Measurements from ENCODE around the gene TPPP.
A peak's percentile ranks its signal among the peaks of the same experiment; 100 is the strongest.

TPPP gene

GRCh38 chr5:618450-618849 lies 74.7 kb downstream of the TPPP start:
- H3K4me3 ChIP-seq (ENCODE audit: low read length), result no peak overlapping the region
- DNase-seq (ENCODE audit: low read depth), result no peak
- TF ChIP-seq CTCF (conservative IDR thresholded peaks at IDR 0.05; ENCODE audit: low read depth, low read length), result no peak

- no peak for TF ChIP-seq CTCF (conservative IDR thresholded peaks at IDR 0.05; ENCODE audit: low read depth, low read length)
- DNase-seq (ENCODE audit: low read depth), result no peak
- H3K4me3 ChIP-seq (ENCODE audit: low read length), result no peak overlapping the region
Observed at GRCh38 chr5:617896-618295, 75.3 kb downstream of the TPPP start.

- peak; percentile 25 for TF ChIP-seq CTCF (conservative IDR thresholded peaks at IDR 0.05; ENCODE audit: low read depth, low read length)
- H3K4me3 ChIP-seq (ENCODE audit: low read length), result no peak overlapping the region
- DNase-seq (ENCODE audit: low read depth), result no peak
Observed at GRCh38 chr5:616484-617039, 76.6 kb downstream of the TPPP start.

GRCh38 chr5:612498-613424 lies 80.4 kb downstream of the TPPP start:
- no peak for TF ChIP-seq CTCF (conservative IDR thresholded peaks at IDR 0.05; ENCODE audit: low read depth, low read length)
- DNase-seq (ENCODE audit: low read depth), result no peak
- peak overlapping the region; percentile 70 for H3K4me3 ChIP-seq (ENCODE audit: low read length)

- peak within 1 kb of the TSS; percentile 78 for H3K4me3 ChIP-seq (ENCODE audit: low read length)
- no peak for TF ChIP-seq CTCF (conservative IDR thresholded peaks at IDR 0.05; ENCODE audit: low read depth, low read length)
- peak; percentile 26 for DNase-seq (ENCODE audit: low read depth)
Observed at GRCh38 chr5:611731-612486, 81.2 kb downstream of the TPPP start, which contains the start of gene CEP72. CEP72 (plus strand) TSS chr5:612340; CDS start chr5:612362, 22 bp downstream.

- H3K4me3 ChIP-seq (ENCODE audit: low read length), result peak overlapping the region; percentile 78
- TF ChIP-seq CTCF (conservative IDR thresholded peaks at IDR 0.05; ENCODE audit: low read depth, low read length), result no peak
- DNase-seq (ENCODE audit: low read depth), result no peak
Observed at GRCh38 chr5:610744-611730, 82.1 kb downstream of the TPPP start.

Data from retinal pigment epithelial cell (primary cell).